GM18858 (cell line): Measurements from ENCODE around the gene SNCAIP.
A peak's percentile ranks its signal among the peaks of the same experiment; 100 is the strongest.

Experiments used
- ATAC-seq: cut with Tn5 transposase; IDR thresholded peaks from one replicate; pipeline ENCODE4 v1.9.1; 2021; ENCODE audit not compliant: unreplicated experiment

Gene SNCAIP

GRCh38 chr5:122394284-122394930 lies 82.4 kb downstream of the SNCAIP start:
- no peak for ATAC-seq

DNA sequence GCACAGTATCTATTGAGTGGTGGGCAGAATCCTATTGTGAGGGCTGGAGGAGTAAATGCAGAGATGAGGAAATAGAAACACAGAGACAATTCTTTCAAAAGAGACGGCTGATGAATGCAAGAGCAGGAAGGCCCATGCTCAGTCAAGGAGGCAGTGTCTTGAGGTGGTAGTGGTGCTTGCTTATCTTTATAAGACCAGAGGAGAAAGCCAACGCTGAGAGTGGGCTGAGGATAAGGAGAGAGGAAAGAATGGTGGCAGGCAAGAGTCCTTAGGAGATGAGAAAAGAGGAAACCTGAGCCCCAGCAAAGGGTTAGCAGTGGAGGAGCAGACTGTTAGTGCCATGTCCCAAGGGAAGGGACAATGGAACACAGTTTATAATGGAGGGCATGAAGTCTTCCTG lies 86.0 kb downstream of the SNCAIP start:
- ATAC-seq = no peak

DNA sequence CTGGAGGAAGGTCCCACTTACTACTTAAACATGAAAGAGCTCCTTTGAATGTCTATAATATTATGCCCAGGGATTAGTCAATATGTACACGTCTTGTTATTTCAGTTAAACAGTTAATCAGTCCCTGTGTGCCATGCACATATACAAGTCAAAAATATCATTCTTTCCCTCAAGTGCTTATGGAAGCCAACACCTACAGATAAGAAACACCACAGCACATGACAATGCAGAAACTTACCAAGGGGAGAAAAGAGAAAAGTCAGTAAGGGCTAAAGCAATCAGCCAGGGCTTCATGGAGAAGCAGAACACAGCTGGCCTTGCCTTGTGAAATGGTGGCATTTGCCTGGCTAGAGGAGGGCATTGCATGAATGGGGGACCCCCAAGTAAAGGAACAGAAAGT lies 88.3 kb downstream of the SNCAIP start:
- ATAC-seq = no peak

DNA sequence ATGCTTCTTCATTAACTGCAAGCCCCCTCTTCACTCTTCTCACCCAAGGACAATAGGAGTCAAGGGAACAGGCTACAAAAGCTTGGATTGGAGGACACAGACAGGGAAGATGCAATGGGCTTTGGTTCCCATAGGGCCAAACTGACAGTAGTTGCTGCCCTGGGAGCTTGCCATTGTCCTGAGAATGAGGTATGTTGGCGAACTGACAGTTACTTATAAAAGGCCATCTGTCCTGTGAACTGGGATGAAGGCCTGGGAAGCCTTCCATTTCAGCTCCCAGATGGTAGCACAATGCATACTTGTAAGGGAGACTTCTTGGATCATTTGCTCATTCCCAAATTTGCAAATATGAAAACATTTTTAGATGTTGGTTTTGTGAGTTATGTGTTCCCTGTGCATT lies 88.9 kb downstream of the SNCAIP start:
- ATAC-seq = no peak

- ATAC-seq = no peak
These were observed 90.1 kb downstream of the SNCAIP start for GRCh38 chr5:122401976-122402725.

GRCh38 chr5:122402955-122403685 lies 91.1 kb downstream of the SNCAIP start:
- no peak for ATAC-seq

- no peak for ATAC-seq
These were observed 92.0 kb downstream of the SNCAIP start for GRCh38 chr5:122404018-122404417.

DNA sequence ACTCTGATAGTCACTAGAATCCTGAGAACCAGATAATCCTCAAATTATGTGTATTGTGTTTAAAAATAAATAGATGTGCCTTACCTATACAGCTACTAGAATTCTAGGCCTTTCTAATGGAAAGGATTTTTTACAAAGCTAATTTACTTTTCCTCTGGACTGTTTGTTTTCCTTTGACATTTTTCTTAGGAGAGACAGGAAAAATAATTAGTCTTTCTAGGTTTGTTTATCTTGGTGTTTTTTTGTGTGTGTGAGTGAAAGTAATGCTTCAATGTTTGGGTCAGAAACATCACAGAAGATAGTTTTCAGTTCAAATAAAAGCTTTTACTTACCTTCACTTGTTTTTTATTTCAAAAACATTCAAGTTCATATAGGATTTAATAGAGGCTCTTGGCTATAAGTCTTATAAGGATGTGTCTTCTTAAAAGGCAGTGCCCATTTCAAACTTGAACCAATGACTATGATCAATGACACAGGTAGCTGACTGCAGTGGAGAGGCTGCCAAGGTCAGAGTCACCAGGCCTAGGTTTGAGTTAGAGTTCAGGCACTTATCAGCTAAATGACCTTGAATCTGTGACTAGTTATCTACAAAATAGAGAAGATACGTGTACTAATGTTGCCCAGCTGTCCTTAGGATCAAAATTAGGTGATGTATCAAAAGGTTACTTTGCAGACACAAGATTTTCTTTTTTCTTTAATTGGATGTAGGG lies 92.8 kb downstream of the SNCAIP start:
- ATAC-seq = no peak

DNA sequence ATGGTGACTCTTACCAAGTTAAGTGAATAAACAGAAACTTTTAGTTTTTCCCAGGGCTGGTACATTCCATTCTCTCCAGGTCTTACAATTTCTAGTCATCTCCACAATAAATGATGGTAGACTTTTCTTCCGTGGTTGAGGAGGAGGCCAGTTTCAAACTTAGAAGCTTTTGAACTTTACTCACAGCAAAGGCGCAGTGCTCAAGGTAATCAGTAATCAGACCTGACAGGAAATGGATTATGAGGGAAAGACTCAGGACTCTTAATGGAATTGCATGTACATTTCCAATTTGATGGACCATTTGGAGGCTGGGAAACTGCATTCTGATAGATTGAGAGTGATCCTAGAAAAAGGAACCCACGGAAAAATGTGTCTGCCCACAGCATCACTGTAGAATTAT lies 93.7 kb downstream of the SNCAIP start:
- no peak for ATAC-seq

GRCh38 chr5:122406181-122406580 lies 94.1 kb downstream of the SNCAIP start:
- no peak for ATAC-seq

- ATAC-seq = no peak
These were observed 96.7 kb downstream of the SNCAIP start for GRCh38 chr5:122408592-122409224.

GRCh38 chr5:122412966-122413365 lies 100.9 kb downstream of the SNCAIP start:
- ATAC-seq = no peak

GRCh38 chr5:122413722-122414121 lies 101.7 kb downstream of the SNCAIP start:
- ATAC-seq = no peak

- peak; percentile 85 for ATAC-seq
These were observed 103.2 kb downstream of the SNCAIP start for GRCh38 chr5:122415030-122415800.

DNA sequence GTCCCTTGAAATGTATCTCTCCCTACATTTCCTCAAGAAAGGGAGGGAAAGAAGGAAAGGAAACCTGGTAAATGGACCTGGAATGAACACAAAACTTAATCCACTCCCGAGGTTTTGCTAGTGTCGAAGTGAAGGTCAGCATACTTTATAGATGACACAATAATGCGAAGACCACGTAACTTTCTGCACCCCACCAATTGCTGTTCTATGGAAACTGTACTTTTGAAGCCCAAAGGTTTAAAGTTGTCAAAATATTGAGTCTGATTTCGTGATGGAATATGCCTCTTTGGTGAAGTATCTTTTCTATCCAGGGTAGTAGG lies 103.7 kb downstream of the SNCAIP start:
- ATAC-seq = no peak

DNA sequence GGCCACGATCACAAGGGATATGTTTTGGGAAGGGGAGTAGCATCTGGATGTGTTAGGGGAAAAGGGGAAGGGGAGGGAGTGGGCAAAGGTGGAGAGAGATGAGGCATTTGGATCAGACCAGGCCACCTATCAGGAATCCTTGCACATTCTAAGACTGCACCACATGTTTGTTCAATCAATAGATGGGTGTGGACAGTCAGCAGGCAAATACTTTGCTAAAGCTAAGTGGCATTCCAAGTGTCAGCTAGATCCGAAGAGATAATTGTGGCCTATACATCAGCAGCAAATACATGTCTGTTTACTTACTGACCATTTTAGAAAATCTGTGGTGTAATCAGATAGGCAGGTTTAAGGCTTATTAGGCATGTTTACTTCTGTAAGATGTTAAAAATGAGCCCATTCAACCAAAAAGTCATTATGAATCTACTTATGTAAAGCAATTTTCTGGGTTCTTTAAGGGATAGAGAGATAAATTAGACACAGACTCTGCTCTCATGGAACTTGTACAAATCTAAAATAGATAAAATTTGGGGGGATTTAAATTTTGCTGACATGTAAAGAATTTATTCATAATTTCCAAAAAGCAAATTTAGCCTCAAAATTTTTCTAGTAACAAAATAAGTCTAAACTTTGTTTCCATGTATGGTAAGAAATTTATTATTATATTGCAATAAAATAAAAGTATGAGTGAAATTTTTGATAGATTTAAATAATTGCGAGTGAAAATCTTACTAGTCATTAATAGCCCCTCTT lies 107.3 kb downstream of the SNCAIP start:
- no peak for ATAC-seq

DNA sequence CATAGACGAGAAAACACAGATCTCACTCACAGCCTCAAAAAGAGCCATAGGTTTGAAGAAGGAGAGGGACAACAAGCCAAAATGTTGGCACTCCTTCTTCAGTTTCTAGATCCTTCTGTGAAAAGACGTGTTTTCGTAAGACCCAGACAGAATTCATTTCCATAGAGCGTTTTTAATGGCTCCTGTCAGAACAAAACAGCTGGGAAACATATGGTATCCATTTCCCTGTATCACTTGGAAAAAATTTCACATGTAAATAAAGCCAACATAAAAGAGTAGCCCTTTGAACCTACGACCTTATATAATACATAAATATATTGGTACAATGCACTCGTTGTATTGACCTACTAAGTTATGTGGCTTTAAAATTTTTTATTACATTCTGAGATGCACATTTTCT lies 108.1 kb downstream of the SNCAIP start:
- no peak for ATAC-seq

DNA sequence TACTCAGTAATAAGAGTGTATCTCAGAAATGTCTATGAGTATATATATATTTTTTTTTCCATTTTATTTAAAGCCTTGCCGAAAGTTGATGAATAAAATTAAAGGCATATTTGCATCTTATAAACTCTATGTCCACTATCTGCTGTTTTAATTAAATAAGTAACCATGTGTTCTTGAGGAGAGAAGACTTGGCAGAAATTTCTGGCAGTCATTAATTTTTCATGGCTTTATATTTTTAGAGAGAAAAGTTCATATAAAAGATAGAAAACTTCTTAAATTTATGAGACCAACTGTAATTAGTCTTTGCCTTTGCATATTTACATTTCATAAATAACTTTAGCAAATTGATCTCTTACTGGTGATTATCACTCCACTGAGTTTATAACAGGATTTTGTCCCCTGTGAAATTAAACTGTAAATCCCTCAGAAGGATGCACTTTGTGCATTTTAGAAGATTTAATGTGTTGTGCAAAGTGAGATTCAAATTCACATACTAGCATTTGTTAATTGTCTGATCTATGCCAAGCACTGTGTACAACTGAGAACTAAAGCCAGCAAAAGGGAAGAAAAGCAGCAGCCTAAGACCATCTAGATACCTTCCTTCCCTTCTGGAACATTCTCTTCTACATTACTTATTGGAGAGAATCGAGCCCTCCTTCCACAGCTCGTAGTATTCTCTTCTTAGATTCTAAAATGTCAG lies 108.7 kb downstream of the SNCAIP start:
- ATAC-seq = no peak
